H9 (cell line): ENCODE data around the gene RAB24. TPM values are rescaled to one million over a fixed set of nuclear protein-coding genes. Genes with fewer than 3 reads are reported as not detected.

Experiments
- DNase-seq: peaks from one replicate; pipeline ENCODE4 v3.0.0-alpha.2; 2017
- H2AFZ ChIP-seq: one replicate; pipeline ENCODE4 v1.6.1; 2013; ENCODE audit warnings: mild to moderate bottlenecking, low read length, control low read depth, moderate library complexity
- H2AK5ac ChIP-seq: 2 replicates; pipeline ENCODE4 v1.6.1; 2013; ENCODE audit warnings: low read length, control low read depth, mixed read lengths; ENCODE audit not compliant: insufficient read length
- H2BK120ac ChIP-seq: one replicate; pipeline ENCODE4 v1.6.1; 2013; ENCODE audit warnings: low read depth, mild to moderate bottlenecking, low read length, control low read depth, inconsistent platforms; ENCODE audit not compliant: poor library complexity, severe bottlenecking
- H2BK12ac ChIP-seq: 2 replicates; pipeline ENCODE4 v1.6.1; 2013; ENCODE audit warnings: low read length, control low read depth, mixed read lengths, low read depth; ENCODE audit not compliant: insufficient read length
- H2BK15ac ChIP-seq: 2 replicates; pipeline ENCODE4 v1.6.1; 2013; ENCODE audit warnings: low read depth, low read length, control low read depth
- H2BK20ac ChIP-seq: one replicate; pipeline ENCODE4 v1.6.1; 2013; ENCODE audit warnings: low read depth, mild to moderate bottlenecking, low read length, control low read depth, inconsistent platforms; ENCODE audit not compliant: poor library complexity, severe bottlenecking
- H2BK5ac ChIP-seq: 2 replicates; pipeline ENCODE4 v1.6.1; 2013; ENCODE audit warnings: low read length, control low read depth, mixed read lengths; ENCODE audit not compliant: insufficient read length
- H3K14ac ChIP-seq: 2 replicates; pipeline ENCODE4 v1.6.1; 2013; ENCODE audit warnings: low read length, control low read depth; ENCODE audit not compliant: insufficient read depth
- H3K18ac ChIP-seq: 2 replicates; pipeline ENCODE4 v1.6.1; 2013; ENCODE audit warnings: low read depth, mild to moderate bottlenecking, mixed read lengths, low read length, control low read depth; ENCODE audit not compliant: insufficient read length
- H3K23ac ChIP-seq: 2 replicates; pipeline ENCODE4 v1.6.1; 2013; ENCODE audit warnings: low read length, control low read depth, mixed read lengths, low read depth; ENCODE audit not compliant: insufficient read length
- H3K23me2 ChIP-seq: 2 replicates; pipeline ENCODE4 v1.6.1; 2013; ENCODE audit warnings: low read depth, mild to moderate bottlenecking, mixed read lengths, low read length, control low read depth; ENCODE audit not compliant: insufficient read length, poor library complexity, severe bottlenecking
- H3K27ac ChIP-seq: 2 replicates; pipeline ENCODE4 v1.5.1; 2013; ENCODE audit warnings: low read length, control low read depth, mixed read lengths, low read depth; ENCODE audit not compliant: insufficient read length
- H3K27me3 ChIP-seq: 2 replicates; pipeline ENCODE4 v1.6.1; 2013; ENCODE audit warnings: low read length, control low read depth, inconsistent platforms; ENCODE audit not compliant: insufficient read depth
- H3K4ac ChIP-seq: 2 replicates; pipeline ENCODE4 v1.6.1; 2013; ENCODE audit warnings: low read depth, mild to moderate bottlenecking, control low read depth, inconsistent platforms, low read length, moderate library complexity
- H3K4me1 ChIP-seq: 2 replicates; pipeline ENCODE4 v1.6.1; 2013; ENCODE audit warnings: low read length, control low read depth, inconsistent platforms; ENCODE audit not compliant: insufficient read depth
- H3K4me2 ChIP-seq: 2 replicates; pipeline ENCODE4 v1.6.1; 2013; ENCODE audit warnings: low read length, control low read depth, mixed read lengths; ENCODE audit not compliant: insufficient read length, insufficient read depth
- H3K56ac ChIP-seq: 2 replicates; pipeline ENCODE4 v1.6.1; 2013; ENCODE audit warnings: low read depth, mild to moderate bottlenecking, mixed read lengths, low read length, control low read depth; ENCODE audit not compliant: insufficient read length
- H3K79me1 ChIP-seq: 2 replicates; pipeline ENCODE4 v1.6.1; 2013; ENCODE audit warnings: low read depth, mild to moderate bottlenecking, moderate library complexity, low read length, control low read depth, inconsistent platforms; ENCODE audit not compliant: insufficient read depth, poor library complexity, severe bottlenecking
- H3K79me2 ChIP-seq: 2 replicates; pipeline ENCODE4 v1.6.1; 2013; ENCODE audit warnings: low read length, control low read depth, inconsistent platforms; ENCODE audit not compliant: insufficient read depth
- H3K9ac ChIP-seq: 2 replicates; pipeline ENCODE4 v1.6.1; 2013; ENCODE audit warnings: low read length, control low read depth, mixed read lengths; ENCODE audit not compliant: insufficient read length; ENCODE audit errors: extremely low read depth
- H3K9me3 ChIP-seq: one replicate; pipeline ENCODE4 v1.6.1; 2013; ENCODE audit warnings: low read depth, low read length, inconsistent platforms; ENCODE audit not compliant: control insufficient read depth
- H3T11ph ChIP-seq: one replicate; pipeline ENCODE4 v1.6.1; 2013; ENCODE audit warnings: mild to moderate bottlenecking, low read length, control low read depth, inconsistent platforms
- H4K20me1 ChIP-seq: one replicate; pipeline ENCODE4 v1.6.1; 2013; ENCODE audit not compliant: control insufficient read depth, insufficient read length, insufficient read depth
- H4K5ac ChIP-seq: 2 replicates; pipeline ENCODE4 v1.6.1; 2013; ENCODE audit warnings: low read depth, mild to moderate bottlenecking, mixed read lengths, low read length, control low read depth; ENCODE audit not compliant: insufficient read length
- H4K8ac ChIP-seq: replicated peaks from 2 replicates; pipeline ENCODE4 v1.6.1; 2013; ENCODE audit warnings: low read length, control low read depth, mixed read lengths, low read depth; ENCODE audit not compliant: insufficient read length
- H4K91ac ChIP-seq: 2 replicates; pipeline ENCODE4 v1.6.1; 2013; ENCODE audit warnings: low read depth, mild to moderate bottlenecking, moderate library complexity, mixed read lengths, low read length, control low read depth; ENCODE audit not compliant: insufficient read length
- H3K27ac Mint-ChIP-seq, 3 experiments: 2 replicates in 2 of 3; 3 replicates in 1 of 3; pipeline ENCODE4 v1.8.0; 2020 to 2021; ENCODE audit warnings: mixed read lengths in 3 of 3, mild to moderate bottlenecking in 1 of 3, moderate library complexity in 1 of 3
- H3K27me3 Mint-ChIP-seq: 2 replicates; pipeline ENCODE4 v1.8.0; 2021; ENCODE audit warnings: low read depth, mild to moderate bottlenecking, moderate library complexity, mixed read lengths
- H3K36me3 Mint-ChIP-seq, 3 experiments: 2 replicates in 2 of 3; 3 replicates in 1 of 3; pipeline ENCODE4 v1.8.0; 2020 to 2021; ENCODE audit warnings: low read depth in 3 of 3, mixed read lengths in 3 of 3; ENCODE audit not compliant: insufficient read depth in 1 of 3
- H3K4me1 Mint-ChIP-seq, 2 experiments: 2 replicates each; pipeline ENCODE4 v1.8.0; 2020; ENCODE audit warnings: mixed read lengths in 2 of 2
- H3K4me3 Mint-ChIP-seq, 2 experiments: 2 replicates in 1 of 2; 3 replicates in 1 of 2; pipeline ENCODE4 v1.8.0; 2020 to 2021; ENCODE audit warnings: mild to moderate bottlenecking in 2 of 2, mixed read lengths in 2 of 2, moderate library complexity in 1 of 2
- H3K9me3 Mint-ChIP-seq, 2 experiments: 2 replicates in 1 of 2; 3 replicates in 1 of 2; pipeline ENCODE4 v1.8.0; 2020; ENCODE audit warnings: mild to moderate bottlenecking in 2 of 2, mixed read lengths in 2 of 2, moderate library complexity in 1 of 2
- CTCF ChIP-seq: fragments of 200-600 bp; sonication (generic); conservative IDR thresholded peaks from 3 replicates; pipeline ENCODE4 v1.8.0; 2021; ENCODE audit warnings: antibody characterized with exemption, mild to moderate bottlenecking
- WGBS: extraction: QIAGEN DNeasy Blood & Tissue Kit; methylation state at CpG from one replicate; pipeline ENCODE4 v1.1.7; 2013; ENCODE audit warnings: missing lambda C conversion rate, low lambda C conversion rate, mixed read lengths; ENCODE audit not compliant: insufficient read length; ENCODE audit errors: extremely low coverage; 5-methylcytosine and 5-hydroxymethylcytosine counted together
- total RNA-seq: library from RNA; stranded (reverse); gene quantifications from 2 replicates; pipeline ENCODE4 v1.2.1, GENCODE V29; 2021

Gene RAB24
- total RNA-seq, 1 experiment from 2014 or later: 17.6 TPM

- DNase-seq: no peak
- Histone ChIP-seq H3K9me3 (no peaks in the 10 kb centered on the region), H3K23me2 (no peaks in the 10 kb centered on the region), H3K4me1 (no peaks in the 10 kb centered on the region), H4K8ac (no peak overlapping the region), H3K56ac (no peak overlapping the region), H2AK5ac (no peak overlapping the region), H3K27me3 (no peaks in the 10 kb centered on the region), H2BK120ac (no peak overlapping the region), H3T11ph (no peak overlapping the region), H3K14ac (no peak overlapping the region), H3K23ac (no peak overlapping the region), H2BK5ac (no peak overlapping the region), H3K9ac (no peak overlapping the region), H3K79me1 (peaks cover 4% of the 10 kb centered on the region), H3K18ac (no peak overlapping the region), H2AFZ (no peak overlapping the region), H2BK12ac (no peak overlapping the region), H4K91ac (no peak overlapping the region), H3K79me2 (no peaks in the 10 kb centered on the region; the same call in 1 of the 2 replicates), H3K4ac (no peak overlapping the region), H2BK15ac (no peak overlapping the region), H3K27ac (no peak overlapping the region), H2BK20ac (no peak overlapping the region), H4K20me1 (no peaks in the 10 kb centered on the region), H3K4me2 (no peak overlapping the region), H4K5ac (no peak overlapping the region)
- peaks cover 53 to 88% (median 71%) of the 10 kb centered on the region in 3 experiments for H3K36me3 Mint-ChIP-seq
- WGBS: no CpG with 5 or more reads among the region's 12 CpGs
- no peaks in the 10 kb centered on the region for H3K9me3 Mint-ChIP-seq
- peaks cover 18 to 25% of the 10 kb centered on the region in 2 experiments for H3K4me1 Mint-ChIP-seq
- H3K4me3 Mint-ChIP-seq: no peak overlapping the region
- no peaks in the 10 kb centered on the region; the same call in 1 of the 2 replicates for H3K27me3 Mint-ChIP-seq
- no peak for TF ChIP-seq CTCF
- no peak overlapping the region for H3K27ac Mint-ChIP-seq
These were observed 9.5 kb downstream of the RAB24 start for GRCh38 chr5:177293819-177294581.
